ENCODE results near the gene SUMF1. TPM values are rescaled to one million over a fixed set of nuclear protein-coding genes. Genes with fewer than 3 reads are reported as not detected.
A peak's percentile ranks its signal among the peaks of the same experiment; 100 is the strongest.
"Not testable (repeated sequence)": the region's sequence is repeated elsewhere in the genome, so short reads cannot be mapped to it uniquely, and the experiment has no call there.

Gene SUMF1
- total and polyA plus RNA-seq, 2 of the 4 experiments (the other 2 are of a cell fraction): 26.3 to 38.4 TPM

- Histone ChIP-seq H2BK15ac (ENCODE audit: low read depth, low read length) (no peak overlapping the region), H3K27me3 (ENCODE audit: control insufficient read depth, insufficient read depth, low read length) (no peaks in the 10 kb centered on the region), H3K4me3 (ENCODE audit: insufficient read depth, low read depth, low read length) (no peak overlapping the region), H3K27ac (ENCODE audit: insufficient read depth, low read length) (no peak overlapping the region), H3K18ac (ENCODE audit: low read depth, low read length) (no peak overlapping the region), H2BK20ac (ENCODE audit: low read depth, low read length) (no peak overlapping the region), H3K4ac (ENCODE audit: low read depth, low read length) (no peak overlapping the region), H3K9ac (ENCODE audit: low read depth, low read length) (no peak overlapping the region), H3K9me3 (ENCODE audit: control insufficient read depth, insufficient read depth, low read length) (no peaks in the 10 kb centered on the region), H2AK9ac (replicated peaks; ENCODE audit: low read depth, low read length, poor library complexity) (no peak overlapping the region), H2AFZ (replicated peaks; ENCODE audit: low read length, poor library complexity) (no peak overlapping the region), H2BK5ac (ENCODE audit: low read depth, low read length, poor library complexity, severe bottlenecking) (no peak overlapping the region), H3K4me2 (ENCODE audit: low read depth, low read length) (no peak overlapping the region), H3K23ac (ENCODE audit: low read depth, low read length) (no peak overlapping the region), H4K91ac (ENCODE audit: insufficient read depth, low read depth, low read length) (no peak overlapping the region), H3K36me3 (ENCODE audit: control insufficient read depth, insufficient read depth, low read length) (no peaks in the 10 kb centered on the region), H2BK120ac (ENCODE audit: low read depth, low read length) (no peak overlapping the region), H3K56ac (ENCODE audit: extremely low read depth, insufficient read depth, low read length) (no peak overlapping the region), H3K9me1 (ENCODE audit: insufficient read depth, low read length) (no peaks in the 10 kb centered on the region), H3K14ac (replicated peaks; ENCODE audit: low read depth, low read length) (no peak overlapping the region), H4K20me1 (ENCODE audit: insufficient read depth, low read length) (no peaks in the 10 kb centered on the region), H3K79me1 (ENCODE audit: low read depth in 1 of 2, low read length in 2 of 2) (no peaks in the 10 kb centered on the region; a peak in 1 of 4 replicates), H4K8ac (ENCODE audit: low read depth in 2 of 2, low read length in 2 of 2) (no peak overlapping the region), H4K5ac (ENCODE audit: low read depth, low read length) (no peak overlapping the region), H2AK5ac (ENCODE audit: low read depth, low read length) (no peak overlapping the region), H3K4me1 (ENCODE audit: control insufficient read depth, insufficient read depth, low read length) (no peaks in the 10 kb centered on the region)
- ChIA-PET CTCF (interaction anchor here (0.8 kb wide), 1 partner anchor 12 kb away, joined by 3 read pairs; no protein-coding TSS in a partner anchor), POLR2A (ENCODE audit: unreplicated experiment) (no interaction called here)
- in situ Hi-C loops (cut with MboI; ENCODE audit: low sequenced_read_pairs): no loop called here
- ATAC-seq (ENCODE audit: low read depth) (no peak), DNase-seq (no peak)
- intact Hi-C loops (cut with micrococcal nuclease): no loop called here
- BruUV-seq (replicated peaks): no TSS peak
- no CpG with 5 or more reads among the region's 3 CpGs for WGBS, 2 experiments (ENCODE audit: extremely low coverage in 2 of 2, insufficient read length in 1 of 2)
- dilution Hi-C loops (cut with HindIII; ENCODE audit: low sequenced_read_pairs, unreplicated experiment): no loop called here
- no peak for TF ChIP-seq NFE2L2 (IDR thresholded peaks at IDR 0.05; ENCODE audit: low read depth, low read length)
- TF ChIP-seq CEBPB (IDR thresholded peaks at IDR 0.05; ENCODE audit: low read depth, low read length): peak; percentile 45
Measured at GRCh38 chr3:4458961-4459360, 8.1 kb downstream of the SUMF1 start.

GRCh38 chr3:4456780-4457179 is 10.3 kb downstream of the SUMF1 start:
- H2AK9ac ChIP-seq (replicated peaks; ENCODE audit: low read depth, low read length, poor library complexity); H3K79me1 ChIP-seq (ENCODE audit: low read depth in 1 of 2, low read length in 2 of 2); H3K9ac ChIP-seq (ENCODE audit: low read depth, low read length); H2BK20ac ChIP-seq (ENCODE audit: low read depth, low read length); H2BK15ac ChIP-seq (ENCODE audit: low read depth, low read length); H3K4me2 ChIP-seq (ENCODE audit: low read depth, low read length); DNase-seq; H3K27me3 ChIP-seq (ENCODE audit: control insufficient read depth, insufficient read depth, low read length); H2BK120ac ChIP-seq (ENCODE audit: low read depth, low read length); H4K20me1 ChIP-seq (ENCODE audit: insufficient read depth, low read length); H2BK5ac ChIP-seq (ENCODE audit: low read depth, low read length, poor library complexity, severe bottlenecking); H2AK5ac ChIP-seq (ENCODE audit: low read depth, low read length); BruUV-seq (replicated peaks); H3K4me3 ChIP-seq (ENCODE audit: insufficient read depth, low read depth, low read length); H2AFZ ChIP-seq (replicated peaks; ENCODE audit: low read length, poor library complexity); POLR2A ChIA-PET (ENCODE audit: unreplicated experiment); H4K8ac ChIP-seq (ENCODE audit: low read depth in 2 of 2, low read length in 2 of 2); ATAC-seq (ENCODE audit: low read depth); dilution Hi-C loops (cut with HindIII; ENCODE audit: low sequenced_read_pairs, unreplicated experiment); H4K5ac ChIP-seq (ENCODE audit: low read depth, low read length); intact Hi-C loops (cut with micrococcal nuclease); H3K18ac ChIP-seq (ENCODE audit: low read depth, low read length); in situ Hi-C loops (cut with MboI; ENCODE audit: low sequenced_read_pairs); H3K9me1 ChIP-seq (ENCODE audit: insufficient read depth, low read length); H3K27ac ChIP-seq (ENCODE audit: insufficient read depth, low read length); H3K4ac ChIP-seq (ENCODE audit: low read depth, low read length); H3K9me3 ChIP-seq (ENCODE audit: control insufficient read depth, insufficient read depth, low read length); H3K36me3 ChIP-seq (ENCODE audit: control insufficient read depth, insufficient read depth, low read length); CTCF ChIA-PET; H3K4me1 ChIP-seq (ENCODE audit: control insufficient read depth, insufficient read depth, low read length); H4K91ac ChIP-seq (ENCODE audit: insufficient read depth, low read depth, low read length); H3K56ac ChIP-seq (ENCODE audit: extremely low read depth, insufficient read depth, low read length); H3K14ac ChIP-seq (replicated peaks; ENCODE audit: low read depth, low read length); H3K23ac ChIP-seq (ENCODE audit: low read depth, low read length): not testable (repeated sequence)
- no CpG with 5 or more reads among the region's 14 CpGs for WGBS, 2 experiments (ENCODE audit: extremely low coverage in 2 of 2, insufficient read length in 1 of 2)
